Measurements from ENCODE around the gene NEGR1.

Gene NEGR1

GRCh38 chr1:71668065-71668464 is 614.3 kb downstream of the NEGR1 start:
- POLR2A ChIA-PET = no interaction called here
- TF ChIP-seq, protein P1, sequence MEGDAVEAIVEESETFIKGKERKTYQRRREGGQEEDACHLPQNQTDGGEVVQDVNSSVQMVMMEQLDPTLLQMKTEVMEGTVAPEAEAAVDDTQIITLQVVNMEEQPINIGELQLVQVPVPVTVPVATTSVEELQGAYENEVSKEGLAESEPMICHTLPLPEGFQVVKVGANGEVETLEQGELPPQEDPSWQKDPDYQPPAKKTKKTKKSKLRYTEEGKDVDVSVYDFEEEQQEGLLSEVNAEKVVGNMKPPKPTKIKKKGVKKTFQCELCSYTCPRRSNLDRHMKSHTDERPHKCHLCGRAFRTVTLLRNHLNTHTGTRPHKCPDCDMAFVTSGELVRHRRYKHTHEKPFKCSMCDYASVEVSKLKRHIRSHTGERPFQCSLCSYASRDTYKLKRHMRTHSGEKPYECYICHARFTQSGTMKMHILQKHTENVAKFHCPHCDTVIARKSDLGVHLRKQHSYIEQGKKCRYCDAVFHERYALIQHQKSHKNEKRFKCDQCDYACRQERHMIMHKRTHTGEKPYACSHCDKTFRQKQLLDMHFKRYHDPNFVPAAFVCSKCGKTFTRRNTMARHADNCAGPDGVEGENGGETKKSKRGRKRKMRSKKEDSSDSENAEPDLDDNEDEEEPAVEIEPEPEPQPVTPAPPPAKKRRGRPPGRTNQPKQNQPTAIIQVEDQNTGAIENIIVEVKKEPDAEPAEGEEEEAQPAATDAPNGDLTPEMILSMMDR (IDR thresholded peaks at IDR 0.05; ENCODE audit: insufficient read depth, low read length, missing control alignments) = no peak
- H3K4me3 ChIP-seq (ENCODE audit: low read depth, low read length) = no peak overlapping the region
- DNase-seq (ENCODE audit: low read depth, low spot score) = no peak
- CTCF ChIA-PET = interaction anchor here (1.1 to 1.2 kb wide), 2 partner anchors 17 to 370 kb away, joined by 3 read pairs; no protein-coding TSS in a partner anchor

DNA sequence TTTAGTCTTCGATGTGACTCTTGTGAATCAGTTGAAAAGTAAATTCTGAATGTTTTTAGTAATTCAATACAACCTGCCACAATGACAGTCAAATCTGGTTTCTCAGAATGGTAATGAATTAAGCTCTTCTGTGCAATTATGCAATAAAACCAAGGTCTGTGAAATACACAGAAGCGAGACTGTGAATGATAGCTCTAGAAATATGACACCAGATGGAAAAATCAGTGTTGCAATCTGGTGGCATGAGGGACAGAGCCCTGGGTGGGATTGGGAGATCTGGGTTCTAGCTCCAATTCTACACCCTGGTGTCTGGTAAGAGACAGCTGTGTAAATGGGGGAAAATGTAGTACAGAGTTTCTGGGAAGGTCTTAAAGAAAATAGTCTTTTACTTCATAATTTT is 615.1 kb downstream of the NEGR1 start:
- H3K4me3 ChIP-seq (ENCODE audit: low read depth, low read length) = no peak overlapping the region
- ChIA-PET POLR2A (no interaction called here), CTCF (interaction anchor here (1.1 kb wide), 1 partner anchor 16 kb away, joined by 3 read pairs; no protein-coding TSS in a partner anchor)
- DNase-seq (ENCODE audit: low read depth, low spot score) = no peak
- TF ChIP-seq, protein P1 (IDR thresholded peaks at IDR 0.05; ENCODE audit: insufficient read depth, low read length, missing control alignments) = no peak

DNA sequence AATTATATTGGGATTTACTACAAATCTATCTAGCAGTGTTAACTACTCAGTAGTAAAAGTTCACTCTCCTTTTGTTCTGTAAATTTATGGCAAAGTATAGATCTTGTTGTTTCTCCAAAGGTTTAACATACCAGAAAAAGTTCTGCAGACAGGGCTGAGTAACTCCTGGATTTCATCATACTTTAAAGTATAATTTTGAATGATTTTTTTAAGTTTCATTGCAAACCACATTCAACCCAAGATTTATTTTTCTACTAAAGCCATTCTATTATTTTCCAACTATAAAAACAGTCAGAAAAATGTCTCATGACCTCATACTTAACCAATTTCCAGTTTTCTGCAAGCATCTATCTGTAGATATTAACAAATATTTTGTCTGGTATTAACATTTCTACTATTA is 615.7 kb downstream of the NEGR1 start:
- ChIA-PET CTCF (no interaction called here), POLR2A (no interaction called here)
- no peak for DNase-seq (ENCODE audit: low read depth, low spot score)
- no peak overlapping the region for H3K4me3 ChIP-seq (ENCODE audit: low read depth, low read length)
- TF ChIP-seq, protein P1 (IDR thresholded peaks at IDR 0.05; ENCODE audit: insufficient read depth, low read length, missing control alignments) = no peak

DNA sequence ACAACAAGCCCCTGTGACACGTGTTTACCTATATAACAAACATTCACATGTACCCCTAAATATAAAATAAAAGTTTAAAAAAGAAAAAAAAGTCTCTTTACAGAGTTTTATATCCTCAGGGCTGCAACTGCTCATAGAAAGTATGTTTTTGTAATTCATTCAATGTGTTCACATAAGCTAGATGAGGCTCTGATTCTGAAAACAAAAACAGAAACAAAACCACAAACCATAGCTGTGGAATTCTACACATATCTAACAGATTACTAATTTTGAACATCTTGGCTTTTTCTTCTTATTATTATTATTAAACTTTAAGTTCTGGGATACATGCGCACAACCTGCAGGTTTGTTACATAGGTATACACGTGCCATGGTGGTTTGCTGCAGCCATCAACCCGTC is 621.9 kb downstream of the NEGR1 start:
- TF ChIP-seq, protein P1 (IDR thresholded peaks at IDR 0.05; ENCODE audit: insufficient read depth, low read length, missing control alignments) = no peak
- H3K4me3 ChIP-seq (ENCODE audit: low read depth, low read length) = no peak overlapping the region
- CTCF ChIA-PET = no interaction called here
- POLR2A ChIA-PET = interaction anchor here (1.3 kb wide), 1 partner anchor 10 kb away, joined by 3 read pairs; no protein-coding TSS in a partner anchor
- no peak for DNase-seq (ENCODE audit: low read depth, low spot score)

DNA sequence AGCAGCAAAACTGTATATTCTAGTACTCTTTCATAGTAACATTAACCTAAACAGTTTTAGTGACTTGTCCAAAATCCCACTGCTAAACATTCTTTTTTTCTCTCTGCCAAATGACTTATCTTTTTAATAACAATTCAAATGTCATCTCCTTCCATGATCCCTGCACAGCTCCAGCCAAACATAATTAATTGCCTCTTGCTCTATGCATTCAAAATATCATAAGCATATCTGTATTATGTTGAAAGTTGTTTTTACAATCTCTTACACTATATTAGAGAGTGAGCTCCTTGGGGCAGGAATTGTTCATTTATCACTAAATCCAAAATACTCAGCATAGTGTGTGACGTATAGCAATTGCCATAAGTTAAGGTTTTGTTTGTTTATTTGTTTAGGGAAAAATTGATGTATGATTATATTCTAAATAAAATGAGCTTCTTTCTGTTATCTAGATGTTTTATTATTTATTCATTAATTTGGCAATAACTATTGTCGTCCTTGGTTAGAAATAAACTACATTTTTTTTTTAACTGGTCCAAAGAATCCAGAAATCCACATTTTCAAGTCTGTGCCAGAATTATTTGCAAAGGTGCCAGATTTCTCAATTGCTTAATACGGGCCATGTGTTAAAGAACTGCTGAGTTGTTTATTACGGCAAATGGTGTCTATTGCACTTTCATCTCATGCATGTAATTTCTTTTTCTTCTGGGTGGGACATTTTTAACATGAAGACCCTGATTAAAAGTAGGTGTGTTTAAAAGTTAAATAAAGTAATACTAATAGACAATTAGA is 624.3 kb downstream of the NEGR1 start:
- ChIA-PET POLR2A (no interaction called here), CTCF (no interaction called here)
- no peak for DNase-seq (ENCODE audit: low read depth, low spot score)

GRCh38 chr1:71656902-71657301 is 625.4 kb downstream of the NEGR1 start:
- POLR2A ChIA-PET = interaction anchor here (0.5 kb wide), 1 partner anchor 178 kb away, joined by 3 read pairs; no protein-coding TSS in a partner anchor
- CTCF ChIA-PET = no interaction called here
- DNase-seq (ENCODE audit: low read depth, low spot score) = no peak
- TF ChIP-seq, protein P1 (IDR thresholded peaks at IDR 0.05; ENCODE audit: insufficient read depth, low read length, missing control alignments) = no peak
- no peak overlapping the region for H3K4me3 ChIP-seq (ENCODE audit: low read depth, low read length)

More for the DNA sequence above, 624.3 kb downstream of the NEGR1 start:
- no peak overlapping the region for H3K4me3 ChIP-seq (ENCODE audit: low read depth, low read length)
- TF ChIP-seq, protein P1 (IDR thresholded peaks at IDR 0.05; ENCODE audit: insufficient read depth, low read length, missing control alignments) = no peak

All from AG04449 (cell line).